Nucleus accumbens (tissue), 56 donors: Measurements from ENCODE around the gene LCE1F.

ENCODE experiments used
- DNase-seq, 56 donors: peaks; one replicate each; lab custom pipeline; 2025; lab: John Stamatoyannopoulos, UW

The LCE1F gene

GRCh38 chr1:152774875-152775274, at the start of gene LCE1F:
LCE1F (plus strand) TSS chr1:152775140; CDS start chr1:152776372, 1,232 bp downstream.
- DNase-seq: no peak

GRCh38 chr1:152725261-152725660, 49.7 kb upstream of the LCE1F start:
- no peak for DNase-seq

- DNase-seq: no peak
These were observed 46.0 kb upstream of the LCE1F start for GRCh38 chr1:152728986-152729385.

GRCh38 chr1:152735648-152736047, 39.3 kb upstream of the LCE1F start:
- DNase-seq: no peak

- no peak for DNase-seq
These were observed 36.9 kb upstream of the LCE1F start for GRCh38 chr1:152737997-152738396.

- DNase-seq: no peak
These were observed 35.1 kb upstream of the LCE1F start for GRCh38 chr1:152739841-152740240.

- DNase-seq: no peak
These were observed 33.3 kb upstream of the LCE1F start for GRCh38 chr1:152741656-152742055.

GRCh38 chr1:152743371-152744145, 31.4 kb upstream of the LCE1F start:
- DNase-seq: no peak

GRCh38 chr1:152745289-152745704, 29.6 kb upstream of the LCE1F start:
- no peak for DNase-seq

- no peak for DNase-seq
These were observed 29.0 kb upstream of the LCE1F start for GRCh38 chr1:152745765-152746444.

GRCh38 chr1:152747831-152748230, 27.1 kb upstream of the LCE1F start:
- DNase-seq: no peak

GRCh38 chr1:152752225-152752624, 22.7 kb upstream of the LCE1F start:
- DNase-seq: no peak

- no peak for DNase-seq
These were observed 21.4 kb upstream of the LCE1F start for GRCh38 chr1:152753586-152753985.

- DNase-seq: peak in 3 of 56 donors; percentile 2 to 16 (median 4)
These were observed 18.1 kb upstream of the LCE1F start for GRCh38 chr1:152756872-152757271.

- DNase-seq: peak in 6 of 56 donors; percentile 12 to 41 (median 33)
These were observed 17.2 kb upstream of the LCE1F start, which contains the start of gene KPRP for GRCh38 chr1:152757747-152758146. KPRP (plus strand) TSS chr1:152758025; CDS start chr1:152759589, 1,564 bp downstream.

GRCh38 chr1:152758636-152759035, 16.3 kb upstream of the LCE1F start:
- DNase-seq: no peak

- DNase-seq: no peak
These were observed 15.3 kb upstream of the LCE1F start for GRCh38 chr1:152759453-152760173.

- no peak for DNase-seq
These were observed 14.3 kb upstream of the LCE1F start for GRCh38 chr1:152760551-152761190.

- DNase-seq: peak in 31 of 56 donors; percentile 9 to 88 (median 54)
These were observed 13.2 kb upstream of the LCE1F start for GRCh38 chr1:152761609-152762213.

GRCh38 chr1:152768847-152769533, 6.0 kb upstream of the LCE1F start:
- no peak for DNase-seq
